ENCODE data around the gene NOTCH2. TPM values are rescaled to one million over a fixed set of nuclear protein-coding genes. Genes with fewer than 3 reads are reported as not detected.

The NOTCH2 gene
- polyA plus RNA-seq, 1 donor (not counting 4 experiments of a cell fraction or from before 2014, with no cell fraction given): 22.5 TPM

- H3K9ac ChIP-seq (ENCODE audit: control insufficient read depth, extremely low read depth, insufficient read depth, low read length): no peak overlapping the region
- no peaks in the 10 kb centered on the region for H4K20me1 ChIP-seq (ENCODE audit: control insufficient read depth, extremely low read depth, insufficient read depth, low read length)
- no peak overlapping the region for H3K27ac ChIP-seq (ENCODE audit: control insufficient read depth, insufficient read depth, low read length)
- H3K27me3 ChIP-seq (ENCODE audit: control insufficient read depth, extremely low read depth, insufficient read depth, low read length): no peaks in the 10 kb centered on the region
- DNase-seq (ENCODE audit: low read depth, low spot score): no peak
- dilution Hi-C loops (cut with MboI; ENCODE audit: extremely low pct_ligation_motif_present, low sequenced_read_pairs): no loop called here
- no peak for FAIRE-seq
- TF ChIP-seq EZH2 (IDR thresholded peaks at IDR 0.05; ENCODE audit: low read length): no peak
- no peak for TF ChIP-seq CTCF (optimal IDR thresholded peaks at IDR 0.05 in 1 of 3, IDR thresholded peaks at IDR 0.05 in 1 of 3, conservative IDR thresholded peaks at IDR 0.05 in 1 of 3; ENCODE audit: extremely low read depth in 1 of 3, insufficient read depth in 2 of 3, low read length in 3 of 3)
- no peaks in the 10 kb centered on the region for H3K9me3 ChIP-seq (ENCODE audit: control insufficient read depth, low read depth, low read length)
- peaks cover 21 to 22% of the 10 kb centered on the region in 2 experiments for H3K36me3 ChIP-seq (ENCODE audit: control insufficient read depth in 2 of 2, extremely low read depth in 1 of 2, insufficient read depth in 2 of 2, low read length in 2 of 2)
- no peaks in the 10 kb centered on the region for H3K9me1 ChIP-seq (ENCODE audit: control insufficient read depth, extremely low read depth, insufficient read depth, low read length)
- H3K4me2 ChIP-seq (ENCODE audit: control insufficient read depth, extremely low read depth, insufficient read depth, low read depth, low read length): no peak overlapping the region
- H2AFZ ChIP-seq (ENCODE audit: control insufficient read depth, low read length): no peak overlapping the region
- no peaks in the 10 kb centered on the region for H3K4me1 ChIP-seq (ENCODE audit: control insufficient read depth, extremely low read depth, insufficient read depth, low read length)
- no peak overlapping the region for H3K4me3 ChIP-seq (ENCODE audit: control insufficient read depth in 2 of 3, extremely low read depth in 1 of 3, insufficient read depth in 2 of 3, low read depth in 1 of 3, low read length in 3 of 3)
- no peaks in the 10 kb centered on the region for H3K79me2 ChIP-seq (ENCODE audit: control insufficient read depth, insufficient read depth, low read length)
These were observed 134.1 kb downstream of the NOTCH2 start for GRCh38 chr1:119935373-119935772.

GRCh38 chr1:119933397-119933796, 136.1 kb downstream of the NOTCH2 start:
- Histone ChIP-seq H3K4me3 (ENCODE audit: control insufficient read depth in 2 of 3, extremely low read depth in 1 of 3, insufficient read depth in 2 of 3, low read depth in 1 of 3, low read length in 3 of 3) (no peak overlapping the region), H2AFZ (ENCODE audit: control insufficient read depth, low read length) (no peak overlapping the region), H3K27me3 (ENCODE audit: control insufficient read depth, extremely low read depth, insufficient read depth, low read length) (no peaks in the 10 kb centered on the region), H3K79me2 (ENCODE audit: control insufficient read depth, insufficient read depth, low read length) (no peaks in the 10 kb centered on the region), H3K9ac (ENCODE audit: control insufficient read depth, extremely low read depth, insufficient read depth, low read length) (no peak overlapping the region), H4K20me1 (ENCODE audit: control insufficient read depth, extremely low read depth, insufficient read depth, low read length) (no peaks in the 10 kb centered on the region), H3K4me2 (ENCODE audit: control insufficient read depth, extremely low read depth, insufficient read depth, low read depth, low read length) (no peak overlapping the region), H3K9me1 (ENCODE audit: control insufficient read depth, extremely low read depth, insufficient read depth, low read length) (no peaks in the 10 kb centered on the region), H3K36me3 (ENCODE audit: control insufficient read depth in 2 of 2, extremely low read depth in 1 of 2, insufficient read depth in 2 of 2, low read length in 2 of 2) (peaks cover 23 to 26% of the 10 kb centered on the region in 2 experiments), H3K4me1 (ENCODE audit: control insufficient read depth, extremely low read depth, insufficient read depth, low read length) (no peaks in the 10 kb centered on the region), H3K27ac (ENCODE audit: control insufficient read depth, insufficient read depth, low read length) (no peak overlapping the region), H3K9me3 (ENCODE audit: control insufficient read depth, low read depth, low read length) (no peaks in the 10 kb centered on the region)
- no peak for DNase-seq (ENCODE audit: low read depth, low spot score)
- TF ChIP-seq EZH2 (IDR thresholded peaks at IDR 0.05; ENCODE audit: low read length): no peak
- TF ChIP-seq CTCF (optimal IDR thresholded peaks at IDR 0.05 in 1 of 3, IDR thresholded peaks at IDR 0.05 in 1 of 3, conservative IDR thresholded peaks at IDR 0.05 in 1 of 3; ENCODE audit: extremely low read depth in 1 of 3, insufficient read depth in 2 of 3, low read length in 3 of 3): no peak
- dilution Hi-C loops (cut with MboI; ENCODE audit: extremely low pct_ligation_motif_present, low sequenced_read_pairs): no loop called here
- FAIRE-seq: no peak
